ENCODE results near the gene CHRM2.

DNA sequence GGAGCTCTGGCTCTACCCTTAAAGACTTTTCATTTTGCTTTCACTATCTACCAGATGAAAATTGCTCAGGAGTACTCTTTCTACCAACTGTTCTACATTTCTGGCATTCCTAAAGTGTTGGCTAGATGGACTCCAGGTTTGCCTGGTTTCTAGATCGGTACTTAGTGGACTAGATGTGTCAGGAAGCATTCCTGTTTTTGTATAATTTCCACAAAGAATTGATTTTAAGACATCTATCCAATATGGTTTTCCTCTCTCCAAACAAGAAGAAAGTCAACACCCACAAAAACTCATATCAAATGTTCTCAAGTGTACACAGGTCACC is 157.7 kb downstream of the CHRM2 start:
- TF ChIP-seq EZH2phosphoT487 (IDR thresholded peaks at IDR 0.05; ENCODE audit: unreplicated experiment) = no peak
- TF ChIP-seq, protein P1, sequence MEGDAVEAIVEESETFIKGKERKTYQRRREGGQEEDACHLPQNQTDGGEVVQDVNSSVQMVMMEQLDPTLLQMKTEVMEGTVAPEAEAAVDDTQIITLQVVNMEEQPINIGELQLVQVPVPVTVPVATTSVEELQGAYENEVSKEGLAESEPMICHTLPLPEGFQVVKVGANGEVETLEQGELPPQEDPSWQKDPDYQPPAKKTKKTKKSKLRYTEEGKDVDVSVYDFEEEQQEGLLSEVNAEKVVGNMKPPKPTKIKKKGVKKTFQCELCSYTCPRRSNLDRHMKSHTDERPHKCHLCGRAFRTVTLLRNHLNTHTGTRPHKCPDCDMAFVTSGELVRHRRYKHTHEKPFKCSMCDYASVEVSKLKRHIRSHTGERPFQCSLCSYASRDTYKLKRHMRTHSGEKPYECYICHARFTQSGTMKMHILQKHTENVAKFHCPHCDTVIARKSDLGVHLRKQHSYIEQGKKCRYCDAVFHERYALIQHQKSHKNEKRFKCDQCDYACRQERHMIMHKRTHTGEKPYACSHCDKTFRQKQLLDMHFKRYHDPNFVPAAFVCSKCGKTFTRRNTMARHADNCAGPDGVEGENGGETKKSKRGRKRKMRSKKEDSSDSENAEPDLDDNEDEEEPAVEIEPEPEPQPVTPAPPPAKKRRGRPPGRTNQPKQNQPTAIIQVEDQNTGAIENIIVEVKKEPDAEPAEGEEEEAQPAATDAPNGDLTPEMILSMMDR (conservative IDR thresholded peaks at IDR 0.05; ENCODE audit: low read depth in 2 of 2) = no peak
